Fibroblast of peridontal ligament (primary cell): Measurements from ENCODE around the gene NEGR1.

Experiments
- DNase-seq: peaks from one replicate; pipeline ENCODE4 v3.0.0-alpha.2; 2010; ENCODE audit errors: extremely low read depth

The NEGR1 gene

DNA sequence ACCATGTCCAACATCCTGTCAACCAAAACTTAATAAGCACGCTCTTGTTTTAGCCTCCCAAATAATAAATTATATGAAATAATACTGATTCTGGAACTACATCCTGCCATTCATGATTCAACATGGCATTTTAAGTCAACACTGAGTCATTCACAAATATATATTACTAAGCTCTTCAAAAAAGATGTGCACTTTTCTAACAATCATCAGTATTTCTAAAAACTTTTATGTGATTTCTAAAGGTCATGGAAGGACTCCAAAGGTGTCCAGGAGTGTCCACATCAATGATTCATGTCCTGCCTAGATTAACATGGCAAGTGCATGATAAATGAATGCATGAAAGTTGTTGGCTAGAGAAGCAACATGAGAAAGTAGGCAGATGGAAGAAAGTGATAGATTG is 51.6 kb downstream of the NEGR1 start:
- no peak for DNase-seq

DNA sequence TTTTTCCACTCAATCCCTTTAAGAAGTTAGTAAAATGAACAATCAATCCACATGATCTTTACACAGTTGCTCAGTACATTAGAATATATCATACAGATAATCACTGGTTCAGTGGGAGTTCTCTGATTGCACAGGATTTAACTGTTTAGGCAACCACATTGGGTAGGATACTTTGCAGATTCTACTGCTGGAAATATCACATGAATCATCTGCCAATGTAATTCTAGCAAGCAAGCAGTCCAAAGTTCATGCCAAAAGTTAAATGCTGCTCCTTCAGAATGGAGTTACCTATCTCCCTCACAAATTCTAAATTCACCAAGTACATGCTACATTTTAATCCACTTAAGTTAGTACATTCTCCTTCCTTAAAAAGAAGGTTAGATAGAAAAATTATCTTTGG is 52.4 kb downstream of the NEGR1 start:
- peak; percentile 59 for DNase-seq

DNA sequence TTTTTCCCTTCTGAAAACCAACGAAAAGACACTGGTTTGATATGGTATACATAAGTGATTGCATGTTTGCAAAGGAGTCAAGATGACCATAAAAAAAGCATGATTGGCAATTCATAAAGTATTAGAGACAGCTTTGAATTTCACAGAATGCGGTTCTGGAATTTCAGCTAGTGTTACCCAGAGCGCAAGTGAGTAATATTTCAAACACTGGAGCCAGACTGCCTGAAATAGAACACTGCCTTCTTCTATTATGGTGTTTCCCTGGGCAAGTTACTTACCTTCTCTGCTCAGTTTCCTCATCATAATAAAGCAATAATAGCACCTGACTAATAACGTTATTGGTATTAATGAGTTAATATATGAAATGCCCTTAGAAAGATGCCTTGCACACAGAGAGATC is 54.7 kb downstream of the NEGR1 start:
- no peak for DNase-seq

DNA sequence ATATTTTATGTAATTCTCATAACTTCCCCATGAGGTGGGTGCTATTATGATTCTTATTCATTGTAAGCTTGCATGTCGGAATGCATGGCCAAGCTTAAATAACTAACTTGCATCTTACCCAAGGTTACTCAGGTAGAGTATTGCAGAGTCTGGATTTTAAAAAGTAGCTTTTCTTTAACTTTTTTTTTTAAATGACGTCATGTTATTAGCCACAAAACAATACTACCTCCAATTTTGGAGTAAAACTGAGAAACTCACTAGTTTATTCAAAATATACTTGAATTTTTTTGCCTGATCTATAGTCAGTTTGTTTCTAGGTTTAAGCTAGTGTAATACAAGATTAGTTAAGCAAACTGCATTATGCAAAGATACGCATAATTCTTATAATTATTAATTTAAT is 57.8 kb downstream of the NEGR1 start:
- no peak for DNase-seq

DNA sequence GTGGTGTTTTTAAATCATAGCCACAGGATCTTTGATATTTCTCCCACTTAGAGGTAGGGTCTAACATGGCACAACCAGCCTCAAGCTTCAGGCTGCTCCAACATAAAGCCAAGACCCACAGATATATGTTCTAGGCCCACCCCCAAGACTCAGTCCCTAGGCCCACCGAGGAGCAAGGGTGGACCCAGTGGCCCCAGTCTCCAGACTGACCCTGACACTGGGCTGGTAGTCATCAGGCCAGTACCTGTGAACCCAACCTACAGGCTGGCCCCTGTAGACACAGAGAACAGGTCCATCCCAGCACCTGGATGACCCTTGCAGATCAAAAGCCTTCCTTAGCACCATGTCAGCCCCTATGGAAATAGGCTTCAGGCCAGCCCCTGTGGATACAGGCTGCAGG is 60.5 kb downstream of the NEGR1 start:
- DNase-seq, result no peak

DNA sequence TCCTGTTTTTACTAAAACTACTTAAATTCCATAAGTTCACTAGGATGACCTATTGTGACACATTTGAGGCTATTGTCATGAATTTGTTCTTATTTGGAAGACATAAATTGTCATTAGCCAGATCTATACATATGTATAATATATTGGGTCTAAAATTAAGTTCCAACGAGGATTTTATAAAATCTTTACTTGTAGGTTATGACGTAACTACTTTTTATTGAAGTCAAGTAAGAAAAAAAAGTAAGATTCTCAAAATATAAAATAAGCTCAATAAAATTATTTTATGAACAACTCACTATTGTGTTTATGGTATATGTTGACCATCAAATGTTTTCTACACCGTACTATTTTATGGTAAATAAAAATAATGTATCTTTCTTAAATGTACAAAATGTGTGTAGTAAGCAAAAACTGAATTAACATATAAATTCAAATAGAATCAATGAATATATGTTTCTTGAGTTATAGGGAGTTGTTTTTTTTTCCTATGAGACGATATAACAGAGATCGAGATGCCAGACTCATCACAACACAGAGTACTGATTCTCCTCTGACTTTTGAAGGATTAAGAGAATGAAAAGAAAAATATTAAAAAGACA is 64.1 kb downstream of the NEGR1 start:
- DNase-seq, result no peak

DNA sequence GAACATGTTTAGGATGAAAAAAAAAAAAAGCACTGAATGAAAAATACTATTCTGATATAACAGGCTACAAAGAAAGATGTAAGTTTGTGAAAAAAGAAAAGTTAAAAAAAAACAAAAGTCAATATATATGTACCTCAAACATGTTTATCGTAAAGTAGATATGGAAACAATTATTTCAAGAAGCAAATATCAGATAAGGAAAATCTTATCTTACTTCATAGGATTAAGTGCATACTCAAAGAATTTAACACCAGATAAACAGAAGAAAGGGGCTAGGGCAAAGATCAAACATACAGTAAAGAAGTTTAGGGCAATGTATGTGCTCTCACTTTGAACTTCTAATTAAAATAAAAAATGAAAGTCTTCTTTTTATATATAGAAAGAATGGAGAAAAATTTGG is 75.3 kb downstream of the NEGR1 start:
- DNase-seq, result no peak

DNA sequence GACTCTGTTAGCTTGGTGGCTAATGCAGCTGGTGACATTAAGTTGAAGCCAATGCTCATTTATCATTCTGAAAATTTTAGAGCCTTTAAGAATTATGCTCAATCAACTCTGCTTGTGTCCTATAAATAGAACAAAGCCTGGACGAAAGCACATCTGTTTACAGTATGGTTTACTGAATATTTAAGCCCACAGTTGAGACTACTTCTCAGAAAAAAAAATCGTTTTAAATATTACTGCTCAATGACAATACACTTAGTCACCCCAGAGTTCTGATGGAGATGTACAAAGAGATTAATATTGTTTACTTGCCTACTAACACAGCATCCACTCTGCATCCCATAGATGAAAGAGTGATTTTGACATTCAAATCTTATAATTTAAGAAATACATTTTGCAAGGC is 79.6 kb downstream of the NEGR1 start:
- DNase-seq, result no peak

DNA sequence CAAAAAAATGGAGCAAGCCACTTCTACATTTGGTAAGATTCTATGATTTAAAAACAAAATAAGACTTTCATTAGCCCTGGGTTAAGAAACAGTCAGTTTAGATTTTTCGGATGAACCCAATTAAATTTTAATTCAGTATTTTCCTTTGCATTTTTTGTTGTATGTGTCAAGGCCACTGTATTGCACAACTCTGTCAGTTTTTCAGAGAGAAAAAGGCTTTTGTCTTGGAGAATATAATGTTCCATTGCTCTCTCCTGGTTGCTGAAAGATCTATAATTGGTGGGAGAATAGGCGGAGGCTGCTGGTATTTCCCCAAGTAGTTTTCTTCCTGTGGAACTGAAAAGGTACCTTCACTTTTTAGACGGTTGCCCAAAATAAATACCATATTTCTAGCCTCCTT is 84.6 kb downstream of the NEGR1 start:
- DNase-seq, result peak; percentile 41

DNA sequence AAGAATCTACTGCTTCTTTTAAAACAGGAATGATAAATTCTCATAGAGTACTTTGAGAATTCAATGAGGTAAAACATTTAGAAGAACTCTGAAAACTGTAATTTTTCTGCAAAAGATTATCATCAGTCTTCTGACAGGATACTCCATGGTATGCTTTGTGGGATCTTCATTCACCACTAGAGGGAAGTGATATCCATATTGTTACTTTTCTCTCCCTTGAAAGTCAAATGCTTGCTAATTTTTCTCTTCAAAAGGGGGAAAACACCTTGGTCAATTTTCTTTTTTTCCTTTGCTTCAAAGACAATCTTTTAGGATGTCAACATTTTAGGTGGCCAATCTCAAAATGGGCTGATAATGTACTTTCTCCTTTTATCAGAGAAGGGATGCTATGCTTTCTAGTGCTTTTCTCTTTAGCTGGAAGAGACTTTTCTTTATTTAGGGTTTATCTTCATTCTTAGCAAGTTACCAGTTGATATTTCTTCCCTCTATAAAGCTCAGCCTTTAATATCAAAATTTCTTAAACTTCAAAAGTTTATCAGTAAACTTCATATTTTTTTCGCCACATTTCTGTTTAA is 95.5 kb downstream of the NEGR1 start:
- peak; percentile 63 for DNase-seq

DNA sequence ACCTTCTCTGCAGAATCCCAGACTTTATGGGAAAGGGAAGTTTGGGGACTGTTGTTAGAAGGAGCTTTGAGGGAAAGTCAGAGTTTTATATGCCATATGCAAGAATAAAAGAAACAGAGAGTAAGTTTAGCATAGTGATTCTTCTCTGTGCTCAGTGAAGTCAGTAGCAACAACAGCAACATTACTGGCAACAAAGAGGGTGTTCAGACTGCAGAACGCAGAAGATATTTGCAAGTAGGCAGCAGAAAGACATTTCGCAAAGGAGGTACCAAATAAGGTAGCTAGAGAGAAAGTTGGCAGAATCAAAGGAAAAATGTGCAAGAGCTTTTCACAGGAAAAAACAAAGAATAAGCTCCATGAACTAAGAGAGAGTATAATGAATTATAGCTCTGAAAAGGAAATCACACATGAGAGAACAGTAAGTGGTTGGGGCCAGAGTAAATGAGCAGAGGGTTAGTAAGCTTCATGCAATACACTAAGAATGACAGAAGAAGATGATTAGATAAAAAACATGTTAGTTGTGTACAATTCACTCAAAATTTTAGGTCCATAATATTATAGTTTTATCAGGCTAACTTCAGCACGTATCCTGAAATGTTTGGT is 98.1 kb downstream of the NEGR1 start:
- no peak for DNase-seq

DNA sequence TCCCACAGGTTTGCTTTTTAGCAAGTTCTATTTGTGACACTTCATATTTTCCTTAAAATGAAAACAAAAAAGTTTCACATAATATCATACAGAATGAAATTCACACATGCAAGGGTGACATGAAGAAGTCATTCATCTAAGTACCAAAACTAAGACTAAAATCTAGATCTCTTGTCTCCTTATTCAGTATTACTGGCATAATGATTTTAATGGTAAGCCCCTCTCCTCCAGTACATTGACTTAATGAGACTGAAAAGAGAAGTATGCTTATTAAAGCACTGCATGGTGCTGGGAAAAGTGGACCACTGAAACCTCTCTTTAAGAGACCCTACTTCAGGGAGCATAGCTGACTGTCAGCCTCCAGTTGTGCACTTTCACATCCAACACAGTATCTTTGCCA is 99.5 kb downstream of the NEGR1 start:
- DNase-seq, result no peak

DNA sequence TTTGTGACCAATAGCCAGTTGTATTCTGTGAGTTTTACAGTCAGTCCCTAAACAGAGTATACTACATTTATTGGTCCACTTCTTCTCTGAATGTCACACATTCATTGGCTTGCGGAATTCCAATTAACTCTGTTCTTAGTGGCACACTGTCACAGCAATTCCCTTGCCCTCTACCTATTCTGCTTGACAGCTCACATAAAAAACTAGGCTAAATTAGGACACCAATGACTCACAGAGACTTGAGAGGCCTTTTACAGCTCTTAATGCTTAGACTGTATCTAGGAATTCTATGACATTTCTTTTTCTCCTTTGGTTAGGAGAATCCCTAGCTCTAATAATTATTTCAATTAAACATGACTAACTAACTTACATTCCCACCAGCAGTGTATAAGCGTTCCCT is 104.1 kb downstream of the NEGR1 start:
- peak; percentile 21 for DNase-seq

DNA sequence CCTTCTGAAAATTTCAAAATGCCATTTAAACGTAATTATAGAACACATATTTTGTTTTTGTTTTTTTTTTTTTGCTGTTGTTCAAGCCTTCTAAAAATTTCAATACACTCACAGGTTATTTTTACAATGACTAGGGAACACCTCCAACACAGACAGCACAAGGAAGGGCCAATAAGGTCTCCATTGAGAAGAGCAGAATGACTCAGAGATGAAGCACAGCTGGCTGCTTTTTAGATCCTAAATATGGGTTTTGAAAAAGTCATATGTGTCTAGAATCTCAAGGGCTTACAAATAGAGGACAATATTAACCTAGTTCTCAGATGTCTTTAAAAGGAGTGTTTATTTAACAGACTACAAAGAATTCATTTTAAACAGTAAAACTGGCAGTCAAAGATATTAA is 104.6 kb downstream of the NEGR1 start:
- no peak for DNase-seq

DNA sequence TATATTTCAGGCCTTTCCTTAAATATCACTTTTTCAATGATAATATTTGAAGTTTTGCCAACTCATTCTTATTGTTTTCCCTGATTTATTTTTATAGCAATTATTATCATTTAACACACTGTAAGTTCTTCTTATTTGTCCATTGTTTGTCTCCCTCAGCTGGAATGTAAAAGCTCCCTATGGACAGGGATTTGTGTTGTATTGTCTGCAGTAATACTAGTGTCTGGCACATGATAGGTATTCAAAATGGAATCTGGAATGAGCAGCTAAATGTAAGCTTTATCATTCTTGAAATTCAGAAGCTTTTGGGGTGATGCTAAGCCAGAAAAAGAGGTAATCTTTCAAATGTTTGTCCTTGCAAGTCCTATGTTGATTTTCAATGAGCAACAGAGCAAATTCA is 112.1 kb downstream of the NEGR1 start:
- no peak for DNase-seq

DNA sequence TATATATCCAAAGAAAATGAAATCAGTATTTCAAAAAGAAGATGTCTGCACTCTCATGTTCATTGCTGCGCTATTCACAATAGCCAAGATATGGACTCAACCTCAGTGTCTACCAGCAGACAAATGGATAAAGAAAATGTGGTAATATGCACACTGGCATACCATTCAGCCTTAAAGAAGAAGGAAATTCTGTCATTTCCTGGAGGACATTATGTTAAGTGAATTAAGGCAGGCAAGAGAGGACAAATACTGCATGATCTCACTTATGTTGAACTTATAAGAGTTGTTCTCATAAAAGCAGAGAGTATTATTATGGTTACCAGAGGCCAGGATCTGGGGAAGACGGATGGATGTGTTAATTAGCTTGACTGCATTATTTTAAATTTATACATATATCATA is 115.9 kb downstream of the NEGR1 start:
- DNase-seq, result no peak

DNA sequence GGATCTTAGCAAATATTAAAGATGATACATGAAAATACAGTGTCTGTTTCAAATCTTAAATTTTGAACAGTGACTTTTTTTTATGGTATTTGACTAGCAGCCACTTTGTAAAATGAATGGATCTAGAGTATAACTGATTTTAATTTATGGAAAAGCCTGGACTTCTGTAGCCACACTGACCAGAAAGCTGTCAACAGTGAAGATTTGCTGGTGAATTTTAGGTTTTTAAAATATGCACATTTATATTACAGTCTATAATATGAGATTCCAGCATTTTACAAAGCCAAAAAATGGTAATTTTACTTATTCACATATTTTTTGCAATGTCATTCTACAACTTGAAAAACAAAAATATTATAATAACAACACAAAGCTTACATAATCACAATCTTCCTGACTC is 131.8 kb downstream of the NEGR1 start:
- DNase-seq, result no peak

DNA sequence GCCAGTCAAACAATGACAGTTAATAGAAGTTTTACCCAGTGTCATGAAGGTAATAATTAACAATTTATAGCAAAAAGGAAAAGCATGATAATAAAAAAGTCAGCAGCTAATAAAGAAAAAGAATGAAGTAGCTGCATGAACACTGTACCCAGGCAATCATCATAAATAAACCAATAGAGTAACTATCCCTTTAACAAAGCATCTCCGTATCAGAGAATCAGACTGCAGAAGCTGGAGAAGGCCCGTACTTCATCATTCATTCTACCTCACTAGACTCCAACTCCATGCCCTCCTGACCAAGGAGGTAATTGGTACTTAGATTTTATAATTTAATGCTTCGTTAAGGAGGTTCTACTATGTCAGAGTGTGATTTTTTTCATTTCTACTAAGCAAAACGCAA is 140.5 kb downstream of the NEGR1 start:
- DNase-seq, result no peak

DNA sequence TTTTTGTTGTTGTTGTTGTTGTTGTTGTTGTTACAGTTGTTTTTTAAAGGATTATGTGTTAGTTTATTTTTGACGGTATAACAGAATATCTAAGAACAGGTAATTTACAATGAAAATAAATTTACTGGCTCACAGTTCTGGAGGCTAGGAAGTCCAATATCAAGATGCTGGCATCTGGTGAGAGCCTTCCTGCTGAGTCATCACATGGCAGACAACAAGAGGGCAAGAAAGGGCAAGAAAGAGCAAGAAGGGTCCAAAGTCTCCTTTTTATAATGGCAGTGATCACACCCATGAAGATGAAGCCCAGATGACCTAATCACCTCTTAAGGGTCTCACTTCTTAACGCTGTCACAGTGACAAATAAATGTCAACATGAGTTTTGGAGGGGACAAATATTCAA is 142.1 kb downstream of the NEGR1 start:
- no peak for DNase-seq

DNA sequence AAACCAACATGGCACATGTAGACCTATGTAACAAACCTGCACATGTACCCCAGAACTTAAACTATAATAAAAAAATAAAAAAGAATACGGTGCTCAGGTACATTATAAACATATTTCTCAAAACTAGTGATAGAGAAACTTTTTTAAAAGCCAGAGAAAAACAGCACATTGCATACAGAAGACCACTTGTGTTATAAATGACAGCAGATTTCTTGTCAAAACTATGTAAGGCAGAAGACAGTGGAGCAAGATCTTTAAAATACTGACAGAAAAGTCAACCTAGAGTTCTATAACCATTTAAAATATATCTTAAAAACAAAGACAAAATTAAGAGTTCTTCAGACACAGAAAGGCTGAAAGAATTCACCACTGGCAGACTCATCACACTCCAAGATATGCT is 144.7 kb downstream of the NEGR1 start:
- no peak for DNase-seq

DNA sequence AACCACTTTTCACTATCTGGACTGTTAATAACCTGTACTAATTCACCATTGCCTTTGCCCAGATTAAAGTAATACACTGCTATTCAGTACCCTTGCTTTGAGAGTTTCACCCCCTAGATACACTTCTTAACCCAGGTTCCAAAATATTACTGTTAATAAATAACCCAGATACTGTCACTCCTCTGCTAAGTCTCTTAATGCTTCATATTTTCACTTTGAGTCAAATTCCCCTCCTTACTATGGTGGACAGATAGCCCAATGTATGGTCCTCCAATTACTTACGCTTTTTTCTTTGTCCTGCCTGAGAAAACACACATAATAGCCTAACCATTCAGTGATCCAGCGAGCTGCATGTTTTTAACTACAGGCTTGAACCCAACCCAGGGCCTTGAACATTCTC is 152.5 kb downstream of the NEGR1 start:
- no peak for DNase-seq

DNA sequence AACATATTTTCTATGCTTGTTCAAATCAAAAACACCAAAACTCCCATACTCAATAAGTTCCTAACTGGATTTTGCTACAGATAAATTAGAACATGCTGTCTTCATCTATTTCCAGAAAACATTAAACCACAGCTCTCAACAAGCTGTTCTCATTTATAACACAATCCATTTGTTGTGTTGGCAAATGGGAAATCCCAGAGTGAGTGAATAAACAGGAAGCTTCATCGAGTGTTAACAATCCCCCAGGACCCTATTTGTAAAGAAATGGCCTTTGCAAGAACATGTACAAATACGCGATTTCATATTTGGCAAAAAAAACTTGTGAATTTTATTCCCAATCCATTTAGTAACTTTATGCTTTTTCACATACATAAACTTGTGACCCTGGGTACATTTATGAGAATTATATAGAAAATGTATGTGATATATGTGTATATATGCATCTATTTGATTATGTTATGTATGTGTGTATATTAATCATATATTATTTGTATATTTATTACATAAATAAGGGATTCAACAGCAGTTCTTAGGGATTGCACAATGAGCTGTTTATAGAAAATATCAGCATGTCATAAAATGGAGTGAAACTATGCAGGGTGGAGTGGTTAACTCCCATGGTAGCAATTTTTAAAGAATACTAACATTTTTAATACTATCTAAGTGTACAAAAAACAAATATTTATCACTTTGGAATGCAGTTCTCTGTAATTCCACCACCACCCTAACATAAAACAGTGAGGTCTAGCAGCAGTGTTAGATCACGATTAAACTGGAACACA is 160.0 kb downstream of the NEGR1 start:
- DNase-seq, result peak; percentile 52

DNA sequence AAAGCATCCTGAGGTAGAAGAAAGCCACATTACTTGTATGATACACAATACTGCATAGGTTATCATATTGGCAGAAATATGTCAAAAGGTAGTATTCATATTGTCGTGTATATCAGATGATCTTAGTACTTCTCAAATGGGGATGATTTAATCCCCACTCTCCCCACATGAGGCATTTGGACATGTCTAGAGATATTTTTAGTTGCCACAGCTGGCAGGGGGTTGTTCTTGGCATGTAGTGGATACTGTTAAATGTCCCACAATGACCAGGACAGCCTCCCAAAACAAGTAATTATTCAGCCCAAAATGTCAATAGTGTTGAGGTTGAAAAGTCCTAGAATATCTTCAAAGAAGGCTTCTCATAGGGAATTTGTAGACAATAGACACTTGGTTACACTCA is 162.8 kb downstream of the NEGR1 start:
- DNase-seq, result no peak
